Trophoblast cell (in vitro differentiated cells and primary cell): ENCODE measurements around the gene KCND3.

Experiments used
- DNase-seq, 2 donors: peaks; one replicate each; pipeline ENCODE4 v3.0.0-alpha.2; 2016
- H2AFZ ChIP-seq: 2 replicates; pipeline ENCODE4 v1.6.1; 2013; ENCODE audit warnings: low read length, moderate library complexity, mild to moderate bottlenecking; ENCODE audit not compliant: insufficient read depth, poor library complexity
- H2AK5ac ChIP-seq: 2 replicates; pipeline ENCODE4 v1.6.1; 2013; ENCODE audit warnings: mild to moderate bottlenecking, low read length
- H2BK120ac ChIP-seq: 2 replicates; pipeline ENCODE4 v1.6.1; 2013; ENCODE audit warnings: low read length, mild to moderate bottlenecking, moderate library complexity; ENCODE audit not compliant: insufficient read depth, poor library complexity
- H2BK12ac ChIP-seq: 2 replicates; pipeline ENCODE4 v1.6.1; 2013; ENCODE audit warnings: mild to moderate bottlenecking, low read length, moderate library complexity
- H2BK5ac ChIP-seq: 2 replicates; pipeline ENCODE4 v1.6.1; 2013; ENCODE audit warnings: low read length, low read depth, moderate library complexity, mild to moderate bottlenecking; ENCODE audit not compliant: poor library complexity
- H3K14ac ChIP-seq: 2 replicates; pipeline ENCODE4 v1.6.1; 2013; ENCODE audit warnings: mild to moderate bottlenecking, low read length
- H3K18ac ChIP-seq: 2 replicates; pipeline ENCODE4 v1.6.1; 2013; ENCODE audit warnings: mild to moderate bottlenecking, low read length
- H3K23ac ChIP-seq: 2 replicates; pipeline ENCODE4 v1.6.1; 2013; ENCODE audit warnings: low read length
- H3K27ac ChIP-seq: 2 replicates; pipeline ENCODE4 v1.5.1; 2013; ENCODE audit warnings: low read depth, mild to moderate bottlenecking, inconsistent platforms, low read length, moderate library complexity
- H3K27me3 ChIP-seq: 2 replicates; pipeline ENCODE4 v1.6.1; 2013; ENCODE audit warnings: inconsistent platforms, mild to moderate bottlenecking, low read length, moderate library complexity; ENCODE audit not compliant: insufficient read depth
- H3K36me3 ChIP-seq, 2 experiments: 1 replicate in 1 of 2; 2 replicates in 1 of 2; pipeline ENCODE4 v1.6.1; 2013; ENCODE audit warnings: low read length in 2 of 2, mild to moderate bottlenecking in 2 of 2, moderate library complexity in 1 of 2; ENCODE audit not compliant: insufficient read depth in 2 of 2, control insufficient read depth in 1 of 2
- H3K4ac ChIP-seq: 2 replicates; pipeline ENCODE4 v1.6.1; 2013; ENCODE audit warnings: low read depth, mild to moderate bottlenecking, low read length, moderate library complexity
- H3K4me1 ChIP-seq, 2 experiments: 1 replicate in 1 of 2; 2 replicates in 1 of 2; pipeline ENCODE4 v1.6.1; 2013; ENCODE audit warnings: low read length in 2 of 2, mild to moderate bottlenecking in 2 of 2, moderate library complexity in 1 of 2; ENCODE audit not compliant: insufficient read depth in 2 of 2, control insufficient read depth in 1 of 2
- H3K4me2 ChIP-seq: 2 replicates; pipeline ENCODE4 v1.6.1; 2013; ENCODE audit warnings: inconsistent platforms, mild to moderate bottlenecking, low read length, moderate library complexity
- H3K4me3 ChIP-seq: 2 replicates; pipeline ENCODE4 v1.5.1; 2013; ENCODE audit warnings: mild to moderate bottlenecking, low read depth, low read length, inconsistent platforms
- H3K79me1 ChIP-seq: one replicate; pipeline ENCODE4 v1.6.1; 2013; ENCODE audit warnings: low read length
- H3K79me2 ChIP-seq: 2 replicates; pipeline ENCODE4 v1.6.1; 2013; ENCODE audit warnings: low read length, mild to moderate bottlenecking; ENCODE audit not compliant: control insufficient read depth, insufficient read depth, poor library complexity
- H3K9ac ChIP-seq: 2 replicates; pipeline ENCODE4 v1.6.1; 2013; ENCODE audit warnings: mild to moderate bottlenecking, low read length
- H3K9me3 ChIP-seq: 2 replicates; pipeline ENCODE4 v1.6.1; 2013; ENCODE audit warnings: low read depth, mild to moderate bottlenecking, control low read depth, inconsistent platforms, low read length; ENCODE audit not compliant: insufficient read depth
- H4K12ac ChIP-seq: 2 replicates; pipeline ENCODE4 v1.6.1; 2013; ENCODE audit warnings: low read depth, mild to moderate bottlenecking, low read length, moderate library complexity
- H4K8ac ChIP-seq: 2 replicates; pipeline ENCODE4 v1.6.1; 2013; ENCODE audit warnings: low read depth, mild to moderate bottlenecking, low read length, moderate library complexity
- H4K91ac ChIP-seq: one replicate; pipeline ENCODE4 v1.6.1; 2013; ENCODE audit warnings: low read depth, mild to moderate bottlenecking, low read length, moderate library complexity
- WGBS: extraction: QIAGEN DNeasy Blood & Tissue Kit; methylation state at CpG from one replicate; pipeline ENCODE4 v1.1.7; 2013; ENCODE audit warnings: missing lambda C conversion rate; ENCODE audit not compliant: insufficient read length, insufficient coverage; ENCODE audit errors: extremely low coverage; 5-methylcytosine and 5-hydroxymethylcytosine counted together

The KCND3 gene

GRCh38 chr1:112027696-112028095 is 38.2 kb upstream of the KCND3 start:
- H2AFZ ChIP-seq: no peak overlapping the region
- no peak overlapping the region for H2BK120ac ChIP-seq
- no peaks in the 10 kb centered on the region for H3K79me2 ChIP-seq
- no peak overlapping the region for H3K4ac ChIP-seq
- no peak overlapping the region for H4K91ac ChIP-seq
- H3K27ac ChIP-seq: no peak overlapping the region
- H3K9ac ChIP-seq: no peak overlapping the region
- H3K4me1 ChIP-seq: no peaks in the 10 kb centered on the region
- no peak overlapping the region for H2BK5ac ChIP-seq
- H4K12ac ChIP-seq: no peak overlapping the region
- H3K23ac ChIP-seq: peak overlapping the region; percentile 95
- H3K18ac ChIP-seq: no peak overlapping the region
- H3K4me2 ChIP-seq: no peak overlapping the region
- WGBS: no CpG with 5 or more reads among the region's 1 CpG
- H2AK5ac ChIP-seq: no peak overlapping the region
- peaks cover 2% of the 10 kb centered on the region for H3K9me3 ChIP-seq
- no peak overlapping the region for H2BK12ac ChIP-seq
- H3K79me1 ChIP-seq: no peaks in the 10 kb centered on the region
- no peak for DNase-seq
- H4K8ac ChIP-seq: no peak overlapping the region
- no peaks in the 10 kb centered on the region for H3K27me3 ChIP-seq
- no peak overlapping the region for H3K4me3 ChIP-seq
- no peak overlapping the region for H3K14ac ChIP-seq
- H3K36me3 ChIP-seq: no peaks in the 10 kb centered on the region

- Histone ChIP-seq H3K4me2 (no peak overlapping the region), H2AK5ac (no peak overlapping the region), H4K91ac (no peak overlapping the region), H3K4ac (no peak overlapping the region), H2BK12ac (no peak overlapping the region), H2BK120ac (no peak overlapping the region), H3K9me3 (peaks cover 2% of the 10 kb centered on the region), H3K4me1 (no peaks in the 10 kb centered on the region), H3K36me3 (no peaks in the 10 kb centered on the region), H2BK5ac (no peak overlapping the region), H3K18ac (no peak overlapping the region), H3K23ac (no peak overlapping the region), H3K27ac (no peak overlapping the region), H2AFZ (no peak overlapping the region), H4K12ac (no peak overlapping the region), H3K14ac (no peak overlapping the region), H4K8ac (no peak overlapping the region), H3K79me2 (no peaks in the 10 kb centered on the region), H3K27me3 (no peaks in the 10 kb centered on the region), H3K4me3 (no peak overlapping the region), H3K79me1 (no peaks in the 10 kb centered on the region), H3K9ac (no peak overlapping the region)
- DNase-seq: no peak
- no CpG with 5 or more reads among the region's 1 CpG for WGBS
Observed at GRCh38 chr1:112026501-112026900, 37.0 kb upstream of the KCND3 start.

GRCh38 chr1:112026016-112026415 is 36.5 kb upstream of the KCND3 start:
- Histone ChIP-seq H3K23ac (no peak overlapping the region), H2BK5ac (no peak overlapping the region), H3K4me2 (no peak overlapping the region), H4K12ac (no peak overlapping the region), H3K27ac (no peak overlapping the region), H3K4me3 (no peak overlapping the region), H3K14ac (no peak overlapping the region), H4K8ac (no peak overlapping the region), H2BK120ac (no peak overlapping the region), H4K91ac (no peak overlapping the region), H3K79me2 (no peaks in the 10 kb centered on the region), H2BK12ac (no peak overlapping the region), H2AK5ac (no peak overlapping the region), H3K9me3 (peaks cover 2% of the 10 kb centered on the region), H3K36me3 (no peaks in the 10 kb centered on the region), H3K18ac (no peak overlapping the region), H3K9ac (no peak overlapping the region), H3K4me1 (no peaks in the 10 kb centered on the region), H3K4ac (no peak overlapping the region), H3K27me3 (no peaks in the 10 kb centered on the region), H2AFZ (no peak overlapping the region), H3K79me1 (no peaks in the 10 kb centered on the region)
- no peak for DNase-seq
- no CpG with 5 or more reads among the region's 5 CpGs for WGBS

GRCh38 chr1:112021263-112021662 is 31.8 kb upstream of the KCND3 start:
- peaks cover 1% of the 10 kb centered on the region for H3K9me3 ChIP-seq
- no CpG with 5 or more reads among the region's 4 CpGs for WGBS
- no peak overlapping the region for H3K4ac ChIP-seq

More at GRCh38 chr1:112021263-112021662, 31.8 kb upstream of the KCND3 start:
- Histone ChIP-seq H4K12ac (no peak overlapping the region), H3K9ac (no peak overlapping the region), H2AFZ (no peak overlapping the region), H2BK12ac (no peak overlapping the region), H3K79me2 (no peaks in the 10 kb centered on the region), H3K23ac (no peak overlapping the region), H3K27me3 (no peaks in the 10 kb centered on the region), H4K91ac (no peak overlapping the region), H3K14ac (no peak overlapping the region), H2BK120ac (no peak overlapping the region), H2BK5ac (no peak overlapping the region), H3K36me3 (no peaks in the 10 kb centered on the region), H4K8ac (no peak overlapping the region), H3K4me1 (no peaks in the 10 kb centered on the region), H3K27ac (no peak overlapping the region), H3K4me3 (no peak overlapping the region), H3K4me2 (no peak overlapping the region), H3K79me1 (no peaks in the 10 kb centered on the region), H3K18ac (no peak overlapping the region), H2AK5ac (no peak overlapping the region)
- no peak for DNase-seq
